Measurements from ENCODE around the gene SHC3. TPM values are rescaled to one million over a fixed set of nuclear protein-coding genes. Genes with fewer than 3 reads are reported as not detected.

SHC3 gene
- total and polyA plus RNA-seq, 2 donors (not counting 3 experiments of a cell fraction or from before 2014, with no cell fraction given): 1.0 to 2.0 TPM

- no peak overlapping the region for H3K27ac ChIP-seq (ENCODE audit: insufficient read depth, low read depth, low read length)
- no peak for FAIRE-seq
- intact Hi-C loops (cut with micrococcal nuclease): no loop called here
- BruUV-seq (replicated peaks): no TSS peak
- DNase-seq (ENCODE audit: low read depth, low spot score): no peak
- no peak overlapping the region for H3K4me3 ChIP-seq (replicated peaks in 1 of 3; ENCODE audit: insufficient read depth in 1 of 3, low read depth in 1 of 3, low read length in 3 of 3)
- H3K9ac ChIP-seq (replicated peaks; ENCODE audit: extremely low read depth, insufficient read depth, low read length): no peak overlapping the region
- no peaks in the 10 kb centered on the region for H3K9me1 ChIP-seq (replicated peaks; ENCODE audit: control insufficient read depth, extremely low read depth, insufficient read depth, low read length)
- TF ChIP-seq POLR2AphosphoS5 (IDR thresholded peaks at IDR 0.05; ENCODE audit: insufficient read depth, low read depth, low read length) (no peak), JUN (IDR thresholded peaks at IDR 0.05; ENCODE audit: borderline replicate concordance, insufficient read depth, insufficient read length, low read depth) (no peak), MAX (IDR thresholded peaks at IDR 0.05; ENCODE audit: insufficient read depth, insufficient read length) (no peak), CTCF (IDR thresholded peaks at IDR 0.05; ENCODE audit: extremely low read depth in 1 of 2, insufficient read depth in 1 of 2, low read depth in 1 of 2, low read length in 2 of 2) (no peak), EZH2 (IDR thresholded peaks at IDR 0.05; ENCODE audit: borderline replicate concordance, low read depth, low read length, severe bottlenecking) (no peak), POLR2A (IDR thresholded peaks at IDR 0.05; ENCODE audit: low read depth, low read length) (no peak), GATA2 (IDR thresholded peaks at IDR 0.05; ENCODE audit: insufficient read depth, insufficient read length, low read depth, low read length) (no peak), FOS (IDR thresholded peaks at IDR 0.05; ENCODE audit: borderline replicate concordance, insufficient read depth, low read length) (no peak), MYC (IDR thresholded peaks at IDR 0.05; ENCODE audit: low read depth, low read length) (no peak)
- H3K4me2 ChIP-seq (ENCODE audit: insufficient read depth, low read length): no peak overlapping the region
- POLR2A ChIA-PET: no interaction called here
- no peak overlapping the region for H2AFZ ChIP-seq (ENCODE audit: low read depth, low read length)
- no peaks in the 10 kb centered on the region for H3K36me3 ChIP-seq (ENCODE audit: control insufficient read depth in 2 of 2, extremely low read depth in 1 of 2, insufficient read depth in 2 of 2, low read length in 2 of 2)
- H3K27me3 ChIP-seq (ENCODE audit: control insufficient read depth in 2 of 2, insufficient read depth in 2 of 2, low read length in 2 of 2): no peaks in the 10 kb centered on the region
- no peaks in the 10 kb centered on the region for H3K9me3 ChIP-seq (replicated peaks; ENCODE audit: control insufficient read depth, insufficient read depth, low read length)
- H3K4me1 ChIP-seq (ENCODE audit: control insufficient read depth, extremely low read depth, insufficient read depth, low read length): no peaks in the 10 kb centered on the region
- CTCF ChIA-PET: no interaction called here
- H3K79me2 ChIP-seq (ENCODE audit: control insufficient read depth, insufficient read depth, low read length): no peaks in the 10 kb centered on the region
- no peaks in the 10 kb centered on the region for H4K20me1 ChIP-seq (replicated peaks; ENCODE audit: control insufficient read depth, extremely low read depth, insufficient read depth, low read length)
- dilution Hi-C loops (cut with MboI; ENCODE audit: extremely low pct_ligation_motif_present, low sequenced_read_pairs): no loop called here
Measured at GRCh38 chr9:89116064-89116804, 62.4 kb downstream of the SHC3 start.
